Fibroblast of villous mesenchyme (primary cell): ENCODE results near the gene NPM3. TPM values are rescaled to one million over a fixed set of nuclear protein-coding genes. Genes with fewer than 3 reads are reported as not detected.

Source experiments
- DNase-seq: peaks from one replicate; pipeline ENCODE4 v3.0.0-alpha.2; 2010; ENCODE audit warnings: low read depth
- H3K4me3 ChIP-seq: 2 replicates; pipeline ENCODE4 v1.5.1; 2011; ENCODE audit warnings: low read depth, mild to moderate bottlenecking, low read length
- CTCF ChIP-seq: IDR thresholded peaks from 2 replicates; pipeline ENCODE4 v1.5.1; 2012; ENCODE audit warnings: low read depth, mild to moderate bottlenecking, low read length; ENCODE audit not compliant: insufficient read depth
- total RNA-seq: library from RNA; depleted of rRNA; stranded (reverse); fragments of >200 nt; gene quantifications from 2 replicates; pipeline ENCODE4 v1.2.3, GENCODE V29; 2012

Gene NPM3
- total RNA-seq, 1 donor = 63.5 TPM

- peak overlapping the region; percentile 88 for H3K4me3 ChIP-seq
- TF ChIP-seq CTCF = no peak
- no peak for DNase-seq
These were observed 1.0 kb downstream of the NPM3 start for GRCh38 chr10:101781984-101782810.

GRCh38 chr10:101781655-101781983 lies 1.6 kb downstream of the NPM3 start:
- no peak overlapping the region for H3K4me3 ChIP-seq
- no peak for TF ChIP-seq CTCF
- no peak for DNase-seq

- peak; percentile 55 for DNase-seq
- peak; percentile 94 for TF ChIP-seq CTCF
- H3K4me3 ChIP-seq = no peak overlapping the region
These were observed 2.2 kb downstream of the NPM3 start for GRCh38 chr10:101780818-101781654.

- no peak for TF ChIP-seq CTCF
- H3K4me3 ChIP-seq = peak overlapping the region; percentile 37
- no peak for DNase-seq
These were observed 2.9 kb downstream of the NPM3 start for GRCh38 chr10:101780187-101780817.

- peak; percentile 83 for TF ChIP-seq CTCF
- DNase-seq = peak; percentile 62
- H3K4me3 ChIP-seq = peak overlapping the region; percentile 46
These were observed 3.6 kb downstream of the NPM3 start for GRCh38 chr10:101779544-101780186.

- TF ChIP-seq CTCF = no peak
- DNase-seq = peak; percentile 45
- peak overlapping the region; percentile 46 for H3K4me3 ChIP-seq
These were observed 4.3 kb downstream of the NPM3 start for GRCh38 chr10:101778781-101779543.
